SU-DHL-6 (cell line): ENCODE data around the gene OPHN1.

Experiments used
- EZH2phosphoT487 ChIP-seq: fragments of 200-600 bp; sonication (generic), shearing (Covaris generic); conservative IDR thresholded peaks from 2 replicates; pipeline ENCODE4 v1.6.1; 2018; ENCODE audit warnings: mild to moderate bottlenecking, antibody characterized with exemption, low read length, moderate library complexity, mixed read lengths
- TF ChIP-seq, protein P1 (sequence below): fragments of 200-600 bp; sonication (generic); IDR thresholded peaks from one replicate; pipeline ENCODE4 v1.5.1; 2017; ENCODE audit warnings: antibody characterized with exemption, mild to moderate bottlenecking, low read length, moderate library complexity; ENCODE audit not compliant: insufficient read depth, poor library complexity, severe bottlenecking

- TF ChIP-seq, protein P1, sequence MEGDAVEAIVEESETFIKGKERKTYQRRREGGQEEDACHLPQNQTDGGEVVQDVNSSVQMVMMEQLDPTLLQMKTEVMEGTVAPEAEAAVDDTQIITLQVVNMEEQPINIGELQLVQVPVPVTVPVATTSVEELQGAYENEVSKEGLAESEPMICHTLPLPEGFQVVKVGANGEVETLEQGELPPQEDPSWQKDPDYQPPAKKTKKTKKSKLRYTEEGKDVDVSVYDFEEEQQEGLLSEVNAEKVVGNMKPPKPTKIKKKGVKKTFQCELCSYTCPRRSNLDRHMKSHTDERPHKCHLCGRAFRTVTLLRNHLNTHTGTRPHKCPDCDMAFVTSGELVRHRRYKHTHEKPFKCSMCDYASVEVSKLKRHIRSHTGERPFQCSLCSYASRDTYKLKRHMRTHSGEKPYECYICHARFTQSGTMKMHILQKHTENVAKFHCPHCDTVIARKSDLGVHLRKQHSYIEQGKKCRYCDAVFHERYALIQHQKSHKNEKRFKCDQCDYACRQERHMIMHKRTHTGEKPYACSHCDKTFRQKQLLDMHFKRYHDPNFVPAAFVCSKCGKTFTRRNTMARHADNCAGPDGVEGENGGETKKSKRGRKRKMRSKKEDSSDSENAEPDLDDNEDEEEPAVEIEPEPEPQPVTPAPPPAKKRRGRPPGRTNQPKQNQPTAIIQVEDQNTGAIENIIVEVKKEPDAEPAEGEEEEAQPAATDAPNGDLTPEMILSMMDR: no peak
- no peak for TF ChIP-seq EZH2phosphoT487
These were observed 287.2 kb downstream of the OPHN1 start for GRCh38 chrX:68146054-68146453.
